ENCODE measurements around the gene LIMS3. TPM values are rescaled to one million over a fixed set of nuclear protein-coding genes. Genes with fewer than 3 reads are reported as not detected.
"Not testable (repeated sequence)": the region's sequence is repeated elsewhere in the genome, so short reads cannot be mapped to it uniquely, and the experiment has no call there.

Gene LIMS3
- total RNA-seq, 6 experiments from 2014 or later, result 0.22 to 1.0 (median 0.34) TPM; not detected in 2

DNA sequence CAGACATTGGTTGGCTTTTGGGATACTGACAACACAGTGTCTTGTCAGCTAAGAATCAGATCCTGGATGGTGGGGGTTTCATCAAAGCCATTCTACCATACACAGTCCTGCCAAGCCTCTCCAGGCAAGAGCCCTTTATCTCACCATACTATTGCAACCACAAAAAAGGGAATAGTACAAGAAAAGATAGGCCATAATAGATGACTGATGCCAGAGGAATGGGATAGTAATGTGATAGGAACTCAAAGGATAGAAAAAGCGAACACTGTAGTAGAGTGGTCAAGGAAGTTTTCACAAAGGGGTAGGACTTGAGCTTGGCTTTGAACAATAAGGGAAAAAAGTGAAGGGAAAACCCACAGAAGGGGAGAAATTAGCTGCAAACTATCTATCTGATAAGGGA lies 30.7 kb downstream of the LIMS3 start:
- intact Hi-C loops (cut with DNase I); H3K4me1 ChIP-seq; H3K27ac ChIP-seq; H3K27me3 ChIP-seq; H3K36me3 ChIP-seq; ATAC-seq; H3K4me3 ChIP-seq; H3K9me3 ChIP-seq; DNase-seq: not testable (repeated sequence)
- WGBS (ENCODE audit: insufficient coverage, low coverage, low lambda C conversion rate, missing lambda C conversion rate), result no CpG with 5 or more reads among the region's 1 CpG

DNA sequence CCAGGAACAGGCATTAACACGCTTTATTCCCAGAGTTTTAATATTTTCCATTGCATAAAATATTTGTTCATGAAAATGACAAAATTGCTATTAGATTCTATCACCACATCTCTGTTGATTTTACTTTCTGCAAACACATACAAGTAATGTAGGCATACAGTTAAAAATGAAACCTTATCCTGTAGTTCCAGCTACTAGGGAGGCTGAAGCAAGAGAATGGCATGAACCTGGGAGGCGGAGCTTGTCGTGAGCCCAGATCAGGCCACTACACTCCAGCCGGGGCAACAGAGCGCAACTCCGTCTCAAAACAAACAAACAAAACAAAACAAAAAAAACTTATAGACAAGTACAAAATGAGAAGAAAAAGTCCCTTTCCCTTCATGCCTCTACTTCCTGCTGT lies 38.0 kb downstream of the LIMS3 start:
- DNase-seq; H3K27me3 ChIP-seq; H3K9me3 ChIP-seq; H3K27ac ChIP-seq; H3K36me3 ChIP-seq; intact Hi-C loops (cut with DNase I); H3K4me1 ChIP-seq; H3K4me3 ChIP-seq: not testable (repeated sequence)
- WGBS (ENCODE audit: insufficient coverage, low coverage, low lambda C conversion rate, missing lambda C conversion rate), result no CpG with 5 or more reads among the region's 6 CpGs
- peak; percentile 32 to 79 (median 44) for ATAC-seq

DNA sequence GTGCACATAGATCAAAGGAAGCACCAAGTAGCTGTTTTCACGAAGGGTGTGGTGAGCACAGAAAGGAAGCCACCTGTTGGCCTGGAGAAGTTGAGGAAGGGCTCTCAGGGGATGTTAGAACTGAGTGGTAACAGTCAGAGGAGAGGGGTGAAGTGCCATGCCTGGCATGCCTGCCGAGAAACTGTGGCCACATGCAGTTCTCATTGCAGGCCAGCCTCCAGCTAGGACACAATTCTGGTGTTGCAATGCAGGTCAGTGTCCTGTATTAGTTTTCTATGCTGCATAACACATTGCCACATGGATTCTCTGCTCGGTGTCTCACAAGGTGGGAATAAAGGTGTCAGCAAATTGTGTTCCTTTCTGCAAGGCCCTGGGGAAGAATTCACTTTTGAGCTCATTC lies 46.9 kb downstream of the LIMS3 start:
- WGBS (ENCODE audit: insufficient coverage, low coverage, low lambda C conversion rate, missing lambda C conversion rate), result no CpG with 5 or more reads among the region's 3 CpGs
- intact Hi-C loops (cut with DNase I), result not testable (repeated sequence)
- ATAC-seq, result peak; percentile 85 to 89 (median 88)

DNA sequence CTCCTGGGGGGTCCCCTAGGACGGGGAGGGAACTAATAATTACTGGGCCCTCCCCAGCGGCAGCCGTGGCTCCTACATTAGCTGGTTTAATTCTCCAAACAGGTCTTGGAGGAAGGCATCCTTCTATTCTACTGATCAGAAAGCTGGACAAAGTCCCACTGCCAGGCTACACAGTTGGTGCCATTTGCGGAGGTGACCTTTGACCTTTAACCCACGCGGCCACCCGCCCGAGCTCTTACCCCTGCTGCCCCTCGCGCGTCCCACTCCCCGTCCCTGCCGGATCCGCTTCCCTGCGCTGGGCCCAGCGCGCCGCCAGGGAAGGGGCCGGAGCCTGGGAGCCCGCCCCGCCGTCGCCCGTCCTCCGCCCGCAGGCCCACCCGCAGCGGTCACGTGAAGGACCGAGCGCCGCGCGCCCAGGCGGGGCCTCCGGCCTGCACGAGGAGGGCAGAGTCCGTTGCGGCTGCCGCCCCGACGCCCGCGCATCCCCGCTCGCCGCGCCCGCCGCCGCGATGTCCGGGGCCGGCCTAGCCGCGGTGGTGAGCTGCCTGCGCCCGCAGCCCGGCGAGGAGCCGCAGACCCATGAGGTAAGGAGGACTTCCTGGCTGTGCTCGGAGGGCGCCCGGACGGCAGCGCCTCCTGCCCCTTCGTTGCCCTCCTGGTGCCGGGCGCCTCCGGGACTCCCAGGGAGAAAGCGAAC lies 48.9 kb downstream of the LIMS3 start:
- H3K4me1 ChIP-seq; H3K9me3 ChIP-seq; H3K4me3 ChIP-seq; H3K27me3 ChIP-seq; H3K36me3 ChIP-seq; intact Hi-C loops (cut with DNase I); H3K27ac ChIP-seq; DNase-seq: not testable (repeated sequence)
- ATAC-seq, result peak; percentile 68 to 85 (median 73)
- no CpG with 5 or more reads among the region's 71 CpGs for WGBS (ENCODE audit: insufficient coverage, low coverage, low lambda C conversion rate, missing lambda C conversion rate)

More for the DNA sequence above, 46.9 kb downstream of the LIMS3 start:
- not testable (repeated sequence) for H3K27ac ChIP-seq, H3K27me3 ChIP-seq, H3K4me3 ChIP-seq, DNase-seq, H3K9me3 ChIP-seq, H3K36me3 ChIP-seq, H3K4me1 ChIP-seq

DNA sequence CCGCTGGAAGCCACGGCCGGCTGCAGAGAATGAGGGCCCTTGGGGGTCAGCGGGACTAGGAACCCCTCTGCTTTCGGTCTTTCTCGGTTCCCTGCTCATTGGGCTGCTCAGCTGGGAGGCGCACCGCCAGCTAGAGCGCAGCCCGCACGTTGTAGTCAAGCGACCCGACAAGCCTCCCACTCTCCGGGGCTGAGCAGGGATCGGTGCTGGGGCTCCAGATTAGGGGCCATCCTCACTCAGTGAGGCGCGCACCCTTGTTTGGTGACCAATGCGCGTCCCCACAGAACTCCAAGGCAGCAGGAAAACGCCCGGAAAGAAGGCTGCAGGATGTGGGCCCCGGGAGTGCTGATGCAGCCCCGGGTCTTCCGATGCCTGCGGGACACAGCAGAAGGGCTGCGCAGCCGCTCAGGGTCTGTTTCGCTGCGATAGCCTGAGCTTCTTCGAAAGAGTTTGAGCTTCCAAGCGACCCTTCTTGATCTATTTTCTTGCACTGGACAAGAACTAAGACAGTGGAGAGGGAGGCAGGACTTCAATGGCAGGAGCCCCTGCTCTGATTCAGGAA lies 49.6 kb downstream of the LIMS3 start:
- H3K27me3 ChIP-seq; H3K4me3 ChIP-seq; DNase-seq; H3K36me3 ChIP-seq; H3K9me3 ChIP-seq; intact Hi-C loops (cut with DNase I); H3K27ac ChIP-seq; H3K4me1 ChIP-seq: not testable (repeated sequence)
- WGBS (ENCODE audit: insufficient coverage, low coverage, low lambda C conversion rate, missing lambda C conversion rate), result no CpG with 5 or more reads among the region's 31 CpGs
- peak; percentile 22 to 52 (median 33) for ATAC-seq

DNA sequence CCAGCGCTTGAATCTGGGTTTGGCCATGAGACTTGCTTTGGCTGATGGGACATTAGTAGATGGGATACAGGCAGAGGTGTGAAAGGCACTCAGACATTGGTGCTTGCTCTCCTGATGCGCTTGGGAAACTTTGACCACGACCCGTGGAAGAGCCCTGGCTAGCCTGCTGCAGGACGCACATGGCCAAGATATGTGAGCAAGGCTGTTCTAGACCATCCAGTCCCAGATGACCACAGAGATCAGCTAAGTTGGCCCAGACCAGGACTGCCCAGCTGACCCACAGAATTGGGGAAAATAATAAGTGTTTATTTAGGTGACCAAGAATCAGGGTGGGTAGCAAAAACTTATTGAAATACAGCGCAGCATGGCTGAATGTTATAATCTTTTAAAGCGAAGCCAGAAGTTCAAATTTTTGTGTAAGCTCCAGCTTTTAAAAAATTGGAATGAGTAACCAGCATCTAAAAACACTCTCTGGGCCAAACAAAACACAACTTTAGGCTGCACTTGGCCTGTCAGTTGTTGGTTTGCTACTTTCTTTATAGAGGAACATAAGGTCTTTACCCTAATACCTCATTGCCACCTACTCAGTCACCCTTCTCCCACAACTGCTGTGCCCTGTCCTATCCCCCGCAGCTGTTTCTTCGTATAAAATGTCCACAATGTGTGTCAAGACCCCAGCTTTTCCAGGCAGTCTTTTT lies 51.8 kb downstream of the LIMS3 start:
- H3K27me3 ChIP-seq; H3K36me3 ChIP-seq; H3K27ac ChIP-seq; DNase-seq; intact Hi-C loops (cut with DNase I); H3K4me3 ChIP-seq; ATAC-seq; H3K9me3 ChIP-seq; H3K4me1 ChIP-seq: not testable (repeated sequence)
- no CpG with 5 or more reads among the region's 9 CpGs for WGBS (ENCODE audit: insufficient coverage, low coverage, low lambda C conversion rate, missing lambda C conversion rate)

DNA sequence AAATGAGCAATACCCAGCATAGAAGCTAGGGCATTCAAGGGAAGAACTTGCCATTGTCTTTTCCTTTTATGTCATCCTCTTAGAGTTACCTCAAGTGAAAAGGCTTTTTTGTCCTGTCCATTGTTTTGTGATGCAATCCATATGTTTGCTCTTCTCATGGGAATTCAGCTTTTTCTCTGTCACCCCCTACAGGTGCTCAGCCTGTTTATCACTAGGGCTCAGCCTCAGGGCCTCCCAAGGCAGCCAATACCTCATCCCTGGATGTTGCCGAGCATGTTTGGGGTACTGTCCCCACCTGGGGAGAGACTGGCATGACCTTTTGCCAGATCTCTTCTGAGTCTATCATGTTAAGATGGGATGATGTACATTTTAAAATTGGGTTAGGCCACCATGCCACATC lies 65.5 kb downstream of the LIMS3 start:
- no CpG with 5 or more reads among the region's 1 CpG for WGBS (ENCODE audit: insufficient coverage, low coverage, low lambda C conversion rate, missing lambda C conversion rate)
- H3K27ac ChIP-seq; DNase-seq; H3K4me3 ChIP-seq; H3K36me3 ChIP-seq; H3K4me1 ChIP-seq; intact Hi-C loops (cut with DNase I); H3K27me3 ChIP-seq; ATAC-seq; H3K9me3 ChIP-seq: not testable (repeated sequence)

DNA sequence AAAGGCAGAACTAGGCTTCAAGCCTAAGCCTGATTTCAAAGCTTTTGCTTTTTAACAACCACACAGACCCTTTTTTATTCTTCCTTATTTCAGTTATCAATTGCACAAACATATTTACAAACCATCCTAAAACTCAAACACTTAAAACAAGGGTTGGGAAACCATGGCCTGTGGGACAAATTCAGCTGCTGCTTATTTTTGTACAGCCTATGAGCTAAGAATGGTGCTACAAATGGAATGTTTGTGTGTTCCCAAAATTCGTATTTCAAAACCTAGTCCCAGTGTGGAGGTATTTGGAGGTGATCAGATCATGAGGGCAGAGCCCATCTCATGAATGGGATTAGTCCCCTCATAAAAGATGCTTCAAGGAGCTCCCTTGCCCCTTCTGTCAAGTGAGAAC lies 67.0 kb downstream of the LIMS3 start:
- ATAC-seq; H3K4me1 ChIP-seq; H3K36me3 ChIP-seq; intact Hi-C loops (cut with DNase I); H3K9me3 ChIP-seq; H3K27ac ChIP-seq; H3K27me3 ChIP-seq; DNase-seq; H3K4me3 ChIP-seq: not testable (repeated sequence)
- no CpG with 5 or more reads among the region's 1 CpG for WGBS (ENCODE audit: insufficient coverage, low coverage, low lambda C conversion rate, missing lambda C conversion rate)

DNA sequence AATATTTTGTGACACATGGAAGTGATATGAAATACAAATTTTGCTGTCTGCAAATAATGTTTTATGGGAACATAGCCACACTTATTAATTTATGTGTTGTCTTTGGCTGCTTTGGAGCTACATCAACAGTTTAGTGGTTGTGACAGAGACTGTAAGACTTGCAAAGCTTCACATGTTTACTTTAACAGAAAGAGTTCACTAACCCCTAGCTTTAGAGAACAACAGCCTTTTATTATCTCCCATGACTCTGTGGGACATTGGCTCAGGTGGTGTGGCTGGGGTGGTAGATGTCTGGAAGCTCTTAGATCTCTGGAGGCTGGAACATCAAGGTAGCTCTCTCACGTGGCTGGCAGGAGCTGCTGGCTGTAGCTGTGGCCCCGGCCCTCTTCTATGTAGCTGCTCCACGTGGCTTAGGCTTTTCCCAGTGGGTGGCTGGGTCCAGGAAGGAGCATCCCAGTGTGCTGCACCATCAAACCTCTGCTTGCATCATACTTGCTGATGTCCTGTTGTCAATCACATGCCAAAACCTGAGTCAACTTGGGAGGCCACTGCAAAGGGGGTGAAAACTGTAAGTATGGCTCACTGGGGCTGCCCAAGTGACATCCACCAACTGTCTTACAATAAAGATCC lies 67.7 kb downstream of the LIMS3 start:
- H3K9me3 ChIP-seq; H3K36me3 ChIP-seq; H3K4me3 ChIP-seq; H3K27me3 ChIP-seq; DNase-seq; intact Hi-C loops (cut with DNase I); H3K27ac ChIP-seq; H3K4me1 ChIP-seq: not testable (repeated sequence)
- WGBS (ENCODE audit: insufficient coverage, low coverage, low lambda C conversion rate, missing lambda C conversion rate), result no CpG with 5 or more reads among the region's 3 CpGs
- peak; percentile 85 to 92 (median 90) for ATAC-seq

DNA sequence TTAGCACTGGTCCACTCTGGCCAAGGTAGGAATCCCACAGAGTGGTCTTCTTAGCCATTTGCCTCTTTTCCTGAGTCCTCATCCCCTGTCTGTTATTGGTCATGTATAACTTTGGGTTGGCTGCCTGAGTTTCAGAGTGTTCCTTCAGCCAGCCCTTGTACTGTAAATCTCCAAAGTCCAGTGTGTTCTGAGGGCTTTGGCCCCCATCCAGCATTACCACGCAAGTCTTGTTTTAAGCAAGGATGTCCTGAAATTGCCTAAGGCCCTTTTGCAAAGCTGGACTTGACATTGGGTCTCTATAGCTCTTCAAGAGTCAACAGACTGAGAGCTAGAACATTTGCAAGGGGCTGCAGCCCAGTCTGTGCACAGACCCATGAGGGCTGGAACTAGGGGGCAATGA lies 68.4 kb downstream of the LIMS3 start:
- H3K4me3 ChIP-seq; DNase-seq; H3K27ac ChIP-seq; H3K27me3 ChIP-seq; H3K4me1 ChIP-seq; H3K36me3 ChIP-seq; H3K9me3 ChIP-seq; intact Hi-C loops (cut with DNase I): not testable (repeated sequence)
- WGBS (ENCODE audit: insufficient coverage, low coverage, low lambda C conversion rate, missing lambda C conversion rate), result no CpG with 5 or more reads among the region's 1 CpG
- ATAC-seq, result peak in 1 of 4 donors; percentile 43

DNA sequence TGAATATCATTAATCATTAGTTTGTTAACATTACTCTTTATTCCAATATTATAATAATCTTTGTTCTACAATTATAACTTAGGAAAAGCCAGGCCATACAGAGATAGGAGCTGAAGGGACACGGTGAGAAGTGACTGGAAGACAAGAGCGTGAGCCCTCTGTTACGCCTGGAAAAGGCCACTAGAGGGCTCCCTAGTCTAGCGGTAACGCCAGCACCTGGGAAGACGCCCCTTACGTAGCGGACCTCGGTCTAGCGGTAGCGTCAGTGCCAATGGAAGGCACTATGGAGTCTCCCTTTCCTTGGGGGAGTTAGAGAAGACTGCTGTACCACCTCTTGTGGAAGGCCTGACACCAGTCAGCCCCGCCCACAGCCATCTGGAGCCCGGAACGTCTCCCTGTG lies 71.4 kb downstream of the LIMS3 start:
- H3K4me1 ChIP-seq; intact Hi-C loops (cut with DNase I); H3K36me3 ChIP-seq; H3K27ac ChIP-seq; H3K9me3 ChIP-seq; H3K27me3 ChIP-seq; DNase-seq; H3K4me3 ChIP-seq: not testable (repeated sequence)
- WGBS (ENCODE audit: insufficient coverage, low coverage, low lambda C conversion rate, missing lambda C conversion rate), result no CpG with 5 or more reads among the region's 14 CpGs
- ATAC-seq, result peak; percentile 73 to 89 (median 87)

Measured in right lobe of liver (tissue), 6 donors.